Measurements from ENCODE around the gene EP300. TPM values are rescaled to one million over a fixed set of nuclear protein-coding genes. Genes with fewer than 3 reads are reported as not detected.

EP300 gene
- total RNA-seq, 1 donor from 2014 or later: 37.4 TPM

DNA sequence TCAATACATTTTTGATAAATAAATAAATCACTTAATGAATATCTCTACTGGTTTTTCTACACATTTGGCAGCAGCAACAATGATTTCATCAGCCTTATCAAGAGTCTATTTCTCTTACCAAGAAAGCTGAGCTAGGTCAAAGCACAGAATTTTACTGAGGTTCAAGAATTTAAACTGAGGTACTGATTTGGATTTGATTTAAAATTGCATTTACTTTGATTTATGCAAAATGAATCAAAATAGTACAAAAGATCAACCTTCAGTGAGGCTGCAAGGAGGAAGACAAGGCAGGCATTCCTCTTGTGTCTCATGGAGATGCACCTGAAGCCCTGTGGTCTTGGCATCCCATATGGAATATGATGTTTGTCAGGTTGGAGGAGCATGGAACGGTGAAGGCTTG, 15.5 kb upstream of the EP300 start:
- no peak for DNase-seq (ENCODE audit: low read depth)
- no peaks in the 10 kb centered on the region for H3K36me3 ChIP-seq (ENCODE audit: control insufficient read depth, insufficient read depth, low read length)
- H3K27me3 ChIP-seq (ENCODE audit: control insufficient read depth, insufficient read depth, low read length): no peaks in the 10 kb centered on the region
- TF ChIP-seq, protein P1, sequence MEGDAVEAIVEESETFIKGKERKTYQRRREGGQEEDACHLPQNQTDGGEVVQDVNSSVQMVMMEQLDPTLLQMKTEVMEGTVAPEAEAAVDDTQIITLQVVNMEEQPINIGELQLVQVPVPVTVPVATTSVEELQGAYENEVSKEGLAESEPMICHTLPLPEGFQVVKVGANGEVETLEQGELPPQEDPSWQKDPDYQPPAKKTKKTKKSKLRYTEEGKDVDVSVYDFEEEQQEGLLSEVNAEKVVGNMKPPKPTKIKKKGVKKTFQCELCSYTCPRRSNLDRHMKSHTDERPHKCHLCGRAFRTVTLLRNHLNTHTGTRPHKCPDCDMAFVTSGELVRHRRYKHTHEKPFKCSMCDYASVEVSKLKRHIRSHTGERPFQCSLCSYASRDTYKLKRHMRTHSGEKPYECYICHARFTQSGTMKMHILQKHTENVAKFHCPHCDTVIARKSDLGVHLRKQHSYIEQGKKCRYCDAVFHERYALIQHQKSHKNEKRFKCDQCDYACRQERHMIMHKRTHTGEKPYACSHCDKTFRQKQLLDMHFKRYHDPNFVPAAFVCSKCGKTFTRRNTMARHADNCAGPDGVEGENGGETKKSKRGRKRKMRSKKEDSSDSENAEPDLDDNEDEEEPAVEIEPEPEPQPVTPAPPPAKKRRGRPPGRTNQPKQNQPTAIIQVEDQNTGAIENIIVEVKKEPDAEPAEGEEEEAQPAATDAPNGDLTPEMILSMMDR (IDR thresholded peaks at IDR 0.05; ENCODE audit: insufficient read depth, low read length, poor library complexity, severe bottlenecking): no peak
- H3K4me3 ChIP-seq (ENCODE audit: low read depth, low read length): no peak overlapping the region

DNA sequence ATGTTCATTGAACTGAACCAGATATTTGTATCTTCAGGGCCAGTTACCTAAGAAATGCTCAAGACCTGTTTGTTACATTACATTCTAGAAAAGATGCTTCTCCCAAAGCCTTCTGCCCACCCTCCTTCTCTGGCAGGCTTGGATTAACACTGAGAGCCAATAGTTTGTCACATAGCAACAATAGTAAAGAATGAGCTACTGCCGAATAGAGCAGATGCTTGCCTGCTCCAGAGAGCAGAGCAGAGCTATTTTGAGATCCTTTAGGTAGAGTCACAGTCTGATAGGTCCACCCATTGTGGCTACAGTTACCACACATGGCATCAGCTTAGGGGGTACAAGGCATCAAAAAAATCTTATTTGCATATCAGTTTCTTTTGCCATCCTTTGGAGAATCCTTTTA, 13.5 kb upstream of the EP300 start:
- no peaks in the 10 kb centered on the region for H3K36me3 ChIP-seq (ENCODE audit: control insufficient read depth, insufficient read depth, low read length)
- H3K27me3 ChIP-seq (ENCODE audit: control insufficient read depth, insufficient read depth, low read length): no peaks in the 10 kb centered on the region
- TF ChIP-seq, protein P1 (IDR thresholded peaks at IDR 0.05; ENCODE audit: insufficient read depth, low read length, poor library complexity, severe bottlenecking): no peak
- H3K4me3 ChIP-seq (ENCODE audit: low read depth, low read length): no peak overlapping the region
- no peak for DNase-seq (ENCODE audit: low read depth)

DNA sequence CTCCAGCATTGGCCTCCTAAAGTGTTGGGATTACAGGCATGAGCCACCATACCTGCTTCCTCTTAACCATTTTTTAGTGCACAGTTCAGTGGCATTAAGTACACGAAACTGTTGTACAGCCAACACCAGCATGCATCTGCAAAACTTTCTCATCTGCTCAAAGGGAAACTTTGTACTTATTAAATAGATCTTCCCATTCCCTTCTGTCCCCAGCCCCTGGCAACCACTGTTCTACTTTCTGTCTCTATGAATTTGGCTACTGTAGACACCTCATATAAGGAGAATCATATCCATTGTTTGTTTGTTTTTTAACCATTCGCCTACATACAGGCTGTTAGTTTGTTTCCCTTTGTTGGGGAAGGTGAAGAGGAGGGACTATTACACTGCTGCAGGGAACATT, 6.5 kb upstream of the EP300 start:
- TF ChIP-seq, protein P1 (IDR thresholded peaks at IDR 0.05; ENCODE audit: insufficient read depth, low read length, poor library complexity, severe bottlenecking): no peak
- no peaks in the 10 kb centered on the region for H3K36me3 ChIP-seq (ENCODE audit: control insufficient read depth, insufficient read depth, low read length)
- DNase-seq (ENCODE audit: low read depth): no peak
- H3K27me3 ChIP-seq (ENCODE audit: control insufficient read depth, insufficient read depth, low read length): no peaks in the 10 kb centered on the region
- H3K4me3 ChIP-seq (ENCODE audit: low read depth, low read length): no peak overlapping the region

DNA sequence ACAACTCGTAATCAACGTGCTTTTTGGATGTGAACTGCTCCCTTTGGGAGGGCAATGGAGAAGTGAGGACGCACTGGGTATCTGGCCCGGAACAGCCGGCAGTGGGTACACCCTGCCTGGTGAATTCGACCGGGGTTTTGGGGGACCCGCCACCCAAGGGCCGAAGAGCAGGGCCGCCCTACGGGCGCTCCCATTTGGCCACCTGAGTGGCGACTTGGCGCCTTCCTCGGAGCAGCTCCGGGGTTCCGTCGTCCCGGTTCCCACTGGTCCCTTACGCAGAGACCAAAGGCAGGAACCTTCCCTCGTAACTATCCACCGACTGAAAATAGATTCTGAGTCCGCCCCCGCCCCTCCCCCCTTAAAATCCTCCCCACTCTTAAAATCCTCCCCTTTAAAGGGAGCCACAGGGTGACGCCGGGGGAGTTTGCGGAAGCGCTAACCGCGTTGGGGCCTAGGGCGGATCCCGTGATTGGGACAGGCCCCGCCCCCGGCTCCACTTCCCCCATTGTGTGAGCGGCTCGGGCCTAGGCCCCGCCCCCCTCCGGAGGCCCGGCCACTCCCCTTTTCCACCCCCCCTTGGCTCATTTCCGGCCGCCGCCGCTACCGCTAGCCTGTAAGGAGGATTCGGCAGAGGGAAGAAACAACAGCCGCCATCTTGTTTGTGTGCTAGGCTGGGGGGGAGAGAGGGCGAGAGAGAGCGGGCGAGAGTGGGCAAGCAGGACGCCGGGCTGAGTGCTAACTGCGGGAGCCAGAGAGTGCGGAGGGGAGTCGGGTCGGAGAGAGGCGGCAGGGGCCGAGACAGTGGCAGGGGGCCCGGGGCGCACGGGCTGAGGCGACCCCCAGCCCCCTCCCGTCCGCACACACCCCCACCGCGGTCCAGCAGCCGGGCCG, 1.0 kb upstream of the EP300 start:
- TF ChIP-seq, protein P1 (IDR thresholded peaks at IDR 0.05; ENCODE audit: insufficient read depth, low read length, poor library complexity, severe bottlenecking): no peak
- Histone ChIP-seq H3K36me3 (ENCODE audit: control insufficient read depth, insufficient read depth, low read length) (no peaks in the 10 kb centered on the region), H3K27me3 (ENCODE audit: control insufficient read depth, insufficient read depth, low read length) (no peaks in the 10 kb centered on the region), H3K4me3 (ENCODE audit: low read depth, low read length) (peak overlapping the region; percentile 96)
- DNase-seq (ENCODE audit: low read depth): peak; percentile 81

DNA sequence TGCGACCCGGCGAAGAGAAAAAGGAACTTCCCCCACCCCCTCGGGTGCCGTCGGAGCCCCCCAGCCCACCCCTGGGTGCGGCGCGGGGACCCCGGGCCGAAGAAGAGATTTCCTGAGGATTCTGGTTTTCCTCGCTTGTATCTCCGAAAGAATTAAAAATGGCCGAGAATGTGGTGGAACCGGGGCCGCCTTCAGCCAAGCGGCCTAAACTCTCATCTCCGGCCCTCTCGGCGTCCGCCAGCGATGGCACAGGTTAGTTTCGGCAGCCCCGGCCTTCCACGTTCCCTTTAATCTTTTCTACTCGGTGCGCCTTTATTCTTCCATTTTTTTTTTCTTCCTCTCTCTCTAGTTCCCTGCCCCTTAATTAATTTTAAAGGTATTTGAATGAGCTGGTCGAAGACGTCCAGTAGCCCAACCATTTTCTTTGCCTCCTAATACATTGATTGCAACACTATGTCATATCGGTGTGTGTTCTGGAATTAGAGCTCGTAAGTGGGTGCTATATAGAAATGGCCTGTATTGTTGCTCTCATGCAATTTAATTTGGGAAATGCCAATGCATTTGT, 537 bp downstream of the EP300 start:
- peak overlapping the region; percentile 96 for H3K4me3 ChIP-seq (ENCODE audit: low read depth, low read length)
- no peaks in the 10 kb centered on the region for H3K27me3 ChIP-seq (ENCODE audit: control insufficient read depth, insufficient read depth, low read length)
- TF ChIP-seq, protein P1 (IDR thresholded peaks at IDR 0.05; ENCODE audit: insufficient read depth, low read length, poor library complexity, severe bottlenecking): no peak
- DNase-seq (ENCODE audit: low read depth): no peak
- H3K36me3 ChIP-seq (ENCODE audit: control insufficient read depth, insufficient read depth, low read length): no peaks in the 10 kb centered on the region

Data from kidney epithelial cell (primary cell).